Measurements from ENCODE around the gene RASL11B. TPM values are rescaled to one million over a fixed set of nuclear protein-coding genes. Genes with fewer than 3 reads are reported as not detected.

RASL11B gene
- total and polyA plus RNA-seq, 12 donors = 1.2 to 16.5 (median 5.3) TPM

GRCh38 chr4:52889778-52890520 lies 27.8 kb downstream of the RASL11B start:
- Histone ChIP-seq H3K4me1 (no peaks in the 10 kb centered on the region), H3K36me3 (no peaks in the 10 kb centered on the region), H3K9me3 (peaks cover 0 to 4% (median 0%) of the 10 kb centered on the region in 11 donors), H3K27me3 (no peaks in the 10 kb centered on the region), H3K27ac (no peak overlapping the region), H3K4me3 (no peak overlapping the region)
- 74 to 79% methylated on average over 2 of the region's 2 CpGs for WGBS, 2 donors
- TF ChIP-seq CTCF (IDR thresholded peaks at IDR 0.05) = no peak
- intact Hi-C loops (cut with DNase I) = no loop called here
- DNase-seq (no peak), ATAC-seq (no peak)

DNA sequence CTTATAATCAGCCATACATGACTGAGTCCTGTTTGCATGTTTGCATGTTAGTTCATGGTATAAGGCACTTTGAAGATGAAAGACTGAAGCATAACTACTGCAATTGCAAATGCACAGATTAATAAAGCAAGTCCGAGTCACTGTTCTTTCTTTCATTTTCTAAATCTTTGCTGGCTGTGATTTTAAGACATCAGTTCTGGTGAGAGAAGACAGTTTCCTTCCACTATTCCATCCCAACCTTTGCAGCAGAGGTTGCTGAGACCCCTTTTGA lies 28.3 kb downstream of the RASL11B start:
- whole genome bisulfite sequencing, 2 donors = 92 to 97% methylated on average over 1 of the region's 1 CpG
- Histone ChIP-seq H3K36me3 (no peaks in the 10 kb centered on the region), H3K9me3 (peaks cover 0 to 4% (median 0%) of the 10 kb centered on the region in 11 donors), H3K4me3 (no peak overlapping the region), H3K4me1 (no peaks in the 10 kb centered on the region), H3K27ac (no peak overlapping the region), H3K27me3 (no peaks in the 10 kb centered on the region)
- no peak for TF ChIP-seq CTCF (IDR thresholded peaks at IDR 0.05)
- ATAC-seq = no peak
- intact Hi-C loops (cut with DNase I) = no loop called here
- DNase-seq = no peak

DNA sequence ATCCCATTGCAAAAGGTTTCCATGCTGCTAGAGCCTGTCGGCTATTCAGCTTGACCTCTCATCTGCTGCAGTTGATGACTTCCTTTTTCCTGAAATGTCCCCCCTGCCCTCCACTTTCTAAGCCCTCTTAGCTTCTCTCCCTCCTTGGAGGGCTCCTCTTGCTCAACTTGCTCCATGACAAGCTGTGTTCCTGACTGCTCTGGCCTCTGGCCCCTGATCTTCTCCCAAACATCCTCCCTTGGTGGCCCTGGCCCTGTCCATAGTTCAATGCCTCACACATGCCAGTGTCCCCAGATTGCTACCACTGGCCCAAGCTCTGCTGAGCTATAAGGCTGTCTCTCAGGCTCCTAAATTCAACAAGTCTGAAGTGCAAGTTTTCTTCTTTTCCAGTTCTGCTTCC lies 29.6 kb downstream of the RASL11B start:
- no peak overlapping the region for H3K4me3 ChIP-seq
- no peak for DNase-seq
- intact Hi-C loops (cut with DNase I) = no loop called here
- 73 to 79% methylated on average over 1 of the region's 1 CpG for WGBS, 2 donors
- no peak overlapping the region for H3K27ac ChIP-seq
- no peaks in the 10 kb centered on the region for H3K36me3 ChIP-seq
- peaks cover 0 to 4% (median 0%) of the 10 kb centered on the region in 11 donors for H3K9me3 ChIP-seq
- no peak for TF ChIP-seq CTCF (IDR thresholded peaks at IDR 0.05)
- no peaks in the 10 kb centered on the region for H3K4me1 ChIP-seq
- H3K27me3 ChIP-seq = no peaks in the 10 kb centered on the region
- no peak for ATAC-seq

DNA sequence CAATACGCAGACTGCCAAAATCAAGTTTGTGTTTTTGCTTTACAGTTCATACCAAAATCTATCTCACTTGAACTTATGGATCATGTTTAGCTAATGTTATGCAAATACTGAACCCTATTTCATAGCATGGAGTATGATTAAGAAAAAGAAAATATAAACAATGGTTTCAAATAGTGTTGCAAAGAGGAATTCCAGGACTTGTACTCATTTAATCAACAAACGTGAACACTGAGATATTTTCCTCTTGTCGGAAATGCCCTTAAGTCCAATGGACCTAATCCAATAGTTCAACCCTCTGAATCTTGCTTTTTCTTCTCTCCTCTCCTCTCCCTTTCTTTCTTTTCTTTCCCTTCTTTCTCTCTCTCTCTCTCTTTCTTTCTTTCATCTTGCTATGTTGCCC lies 30.8 kb downstream of the RASL11B start:
- Histone ChIP-seq H3K27ac (no peak overlapping the region), H3K4me3 (no peak overlapping the region), H3K9me3 (peaks cover 0 to 4% (median 0%) of the 10 kb centered on the region in 11 donors), H3K27me3 (no peaks in the 10 kb centered on the region), H3K4me1 (no peaks in the 10 kb centered on the region), H3K36me3 (no peaks in the 10 kb centered on the region)
- intact Hi-C loops (cut with DNase I) = no loop called here
- no peak for ATAC-seq
- 87 to 92% methylated on average over 3 of the region's 3 CpGs for WGBS, 2 donors
- DNase-seq = no peak
- no peak for TF ChIP-seq CTCF (IDR thresholded peaks at IDR 0.05)
